ENCODE measurements around the gene GTF3C5. TPM values are rescaled to one million over a fixed set of nuclear protein-coding genes. Genes with fewer than 3 reads are reported as not detected.

GTF3C5 gene
- total RNA-seq, 2 donors from 2014 or later = 89.7 to 94.6 TPM

- no peak for DNase-seq
- Histone ChIP-seq H3K4me1 (ENCODE audit: control insufficient read depth, insufficient read depth, low read length) (no peaks in the 10 kb centered on the region), H3K36me3 (ENCODE audit: control insufficient read depth, insufficient read depth, low read length) (no peaks in the 10 kb centered on the region), H3K9ac (ENCODE audit: extremely low read depth, low read length, poor library complexity, severe bottlenecking) (no peak overlapping the region), H3K27me3 (ENCODE audit: control insufficient read depth, insufficient read depth, low read length, poor library complexity, severe bottlenecking) (no peaks in the 10 kb centered on the region), H3K4me3 (ENCODE audit: low read length) (no peak overlapping the region), H3K27ac (ENCODE audit: low read depth, low read length) (no peak overlapping the region), H3K9me3 (ENCODE audit: control insufficient read depth, low read length) (no peaks in the 10 kb centered on the region)
- 91 to 98% methylated on average over 8 to 10 of the region's 10 CpGs for WGBS, 2 experiments (ENCODE audit: insufficient coverage in 1 of 2, insufficient read length in 1 of 2)
- Mint-ChIP-seq H3K9me3 (no peaks in the 10 kb centered on the region), H3K36me3 (ENCODE audit: low read depth) (no peaks in the 10 kb centered on the region), H3K4me1 (no peaks in the 10 kb centered on the region), H3K27me3 (ENCODE audit: insufficient read depth) (no peaks in the 10 kb centered on the region), H3K4me3 (no peak overlapping the region), H3K27ac (no peak overlapping the region)
- TF ChIP-seq CTCF (conservative IDR thresholded peaks at IDR 0.05) = no peak
These were observed 57.5 kb downstream of the GTF3C5 start for GRCh38 chr9:133088146-133088750.

- no peaks in the 10 kb centered on the region for H3K9me3 ChIP-seq (ENCODE audit: control insufficient read depth, low read length)
- H3K27ac Mint-ChIP-seq = no peak overlapping the region
- no peaks in the 10 kb centered on the region for H3K9me3 Mint-ChIP-seq
- no peak for DNase-seq
- H3K4me3 ChIP-seq (ENCODE audit: low read length) = no peak overlapping the region
- TF ChIP-seq CTCF (conservative IDR thresholded peaks at IDR 0.05) = no peak
- 94 to 96% methylated on average over 7 of the region's 7 CpGs for WGBS, 2 experiments (ENCODE audit: insufficient coverage in 1 of 2, insufficient read length in 1 of 2)
- H3K27me3 Mint-ChIP-seq (ENCODE audit: insufficient read depth) = no peaks in the 10 kb centered on the region
- no peaks in the 10 kb centered on the region for H3K27me3 ChIP-seq (ENCODE audit: control insufficient read depth, insufficient read depth, low read length, poor library complexity, severe bottlenecking)
- no peak overlapping the region for H3K4me3 Mint-ChIP-seq
- no peaks in the 10 kb centered on the region for H3K4me1 ChIP-seq (ENCODE audit: control insufficient read depth, insufficient read depth, low read length)
- no peaks in the 10 kb centered on the region for H3K4me1 Mint-ChIP-seq
- H3K9ac ChIP-seq (ENCODE audit: extremely low read depth, low read length, poor library complexity, severe bottlenecking) = no peak overlapping the region
- no peaks in the 10 kb centered on the region for H3K36me3 Mint-ChIP-seq (ENCODE audit: low read depth)
- no peak overlapping the region for H3K27ac ChIP-seq (ENCODE audit: low read depth, low read length)
- no peaks in the 10 kb centered on the region for H3K36me3 ChIP-seq (ENCODE audit: control insufficient read depth, insufficient read depth, low read length)
These were observed 58.0 kb downstream of the GTF3C5 start for GRCh38 chr9:133088756-133089155.

GRCh38 chr9:133089271-133089671 is 58.5 kb downstream of the GTF3C5 start:
- H3K9me3 Mint-ChIP-seq = no peaks in the 10 kb centered on the region
- no peaks in the 10 kb centered on the region for H3K27me3 Mint-ChIP-seq (ENCODE audit: insufficient read depth)
- no peak overlapping the region for H3K4me3 ChIP-seq (ENCODE audit: low read length)
- H3K4me1 ChIP-seq (ENCODE audit: control insufficient read depth, insufficient read depth, low read length) = no peaks in the 10 kb centered on the region
- H3K9ac ChIP-seq (ENCODE audit: extremely low read depth, low read length, poor library complexity, severe bottlenecking) = no peak overlapping the region
- no peak overlapping the region for H3K4me3 Mint-ChIP-seq
- H3K4me1 Mint-ChIP-seq = no peaks in the 10 kb centered on the region
- no peak for DNase-seq
- whole genome bisulfite sequencing, 2 experiments (ENCODE audit: insufficient coverage in 1 of 2, insufficient read length in 1 of 2) = 92 to 93% methylated on average over 5 to 6 of the region's 6 CpGs
- TF ChIP-seq CTCF (conservative IDR thresholded peaks at IDR 0.05) = no peak
- H3K27ac Mint-ChIP-seq = no peak overlapping the region
- no peaks in the 10 kb centered on the region for H3K27me3 ChIP-seq (ENCODE audit: control insufficient read depth, insufficient read depth, low read length, poor library complexity, severe bottlenecking)
- no peaks in the 10 kb centered on the region for H3K36me3 Mint-ChIP-seq (ENCODE audit: low read depth)
- no peaks in the 10 kb centered on the region for H3K36me3 ChIP-seq (ENCODE audit: control insufficient read depth, insufficient read depth, low read length)
- no peaks in the 10 kb centered on the region for H3K9me3 ChIP-seq (ENCODE audit: control insufficient read depth, low read length)
- H3K27ac ChIP-seq (ENCODE audit: low read depth, low read length) = no peak overlapping the region

Data from endodermal cell (in vitro differentiated cells).